Stomach (tissue), 4 donors: ENCODE measurements around the gene CNTNAP3.
"Not testable (repeated sequence)": the region's sequence is repeated elsewhere in the genome, so short reads cannot be mapped to it uniquely, and the experiment has no call there.

Experiments used
- CTCF ChIP-seq, 7 experiments: fragments of 450-650 bp in 4 of 7; fragments of 200-600 bp in 3 of 7; sonication (generic) in 3 of 7; IDR thresholded peaks; one replicate each; pipeline ENCODE4 v1.5.1; 2016 to 2019; ENCODE audit warnings: antibody characterized with exemption in 7 of 7, control low read depth in 2 of 7, mild to moderate bottlenecking in 1 of 7
- EP300 ChIP-seq: sonication (generic); formaldehyde crosslinking; IDR thresholded peaks from one replicate; pipeline ENCODE4 v1.6.1; 2017; ENCODE audit warnings: antibody characterized with exemption
- POLR2A ChIP-seq, 4 donors: fragments of 450-650 bp; IDR thresholded peaks; one replicate each; pipeline ENCODE4 v1.6.1; 2016; ENCODE audit warnings: antibody characterized with exemption in 4 of 4, control low read depth in 2 of 4, mild to moderate bottlenecking in 1 of 4, moderate library complexity in 1 of 4
- POLR2AphosphoS5 ChIP-seq, 3 donors: sonication (generic); formaldehyde crosslinking; IDR thresholded peaks; one replicate each; pipeline ENCODE4 v1.6.1; 2016; ENCODE audit warnings: antibody characterized with exemption in 3 of 3

GRCh38 chr9:39209773-39210172 is 78.2 kb downstream of the CNTNAP3 start:
- TF ChIP-seq CTCF (IDR thresholded peaks at IDR 0.05); POLR2AphosphoS5 (IDR thresholded peaks at IDR 0.05); POLR2A (IDR thresholded peaks at IDR 0.05); EP300: not testable (repeated sequence)
